Activated T-helper 9 cell treated with anti-CD3 and anti-CD28 coated beads, Interleukin-2, amount 50 U/mL, for 16 hours (primary cell): ENCODE results near the gene TAF1D.

Experiments
- DNase-seq: peaks from one replicate; pipeline ENCODE4 v3.0.0-alpha.2; 2020; ENCODE audit warnings: low read depth

TAF1D gene

GRCh38 chr11:93720522-93720921, 20.8 kb downstream of the TAF1D start:
- no peak for DNase-seq

DNA sequence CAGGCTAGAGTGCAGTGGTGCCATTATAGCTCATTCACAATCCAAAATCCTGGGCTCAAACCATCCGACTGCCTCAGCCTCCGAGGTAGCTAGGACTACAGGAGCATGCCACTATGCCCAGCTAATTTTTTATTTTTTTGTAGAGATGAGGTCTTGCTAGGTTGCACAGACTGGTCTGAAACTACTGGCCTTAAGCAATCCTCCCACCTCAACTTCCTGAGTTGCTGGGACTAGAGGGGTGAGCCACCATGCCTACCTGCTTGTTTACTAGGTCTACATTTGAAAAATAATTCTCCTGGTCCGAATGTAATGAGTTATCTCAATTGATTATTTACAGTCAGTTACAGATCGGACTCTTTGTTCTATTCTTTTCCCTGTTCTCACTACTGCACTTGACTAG, 22.0 kb downstream of the TAF1D start:
- DNase-seq: no peak

GRCh38 chr11:93718057-93718563, 23.2 kb downstream of the TAF1D start:
- DNase-seq: no peak

GRCh38 chr11:93717501-93717900, 23.8 kb downstream of the TAF1D start:
- DNase-seq: no peak

DNA sequence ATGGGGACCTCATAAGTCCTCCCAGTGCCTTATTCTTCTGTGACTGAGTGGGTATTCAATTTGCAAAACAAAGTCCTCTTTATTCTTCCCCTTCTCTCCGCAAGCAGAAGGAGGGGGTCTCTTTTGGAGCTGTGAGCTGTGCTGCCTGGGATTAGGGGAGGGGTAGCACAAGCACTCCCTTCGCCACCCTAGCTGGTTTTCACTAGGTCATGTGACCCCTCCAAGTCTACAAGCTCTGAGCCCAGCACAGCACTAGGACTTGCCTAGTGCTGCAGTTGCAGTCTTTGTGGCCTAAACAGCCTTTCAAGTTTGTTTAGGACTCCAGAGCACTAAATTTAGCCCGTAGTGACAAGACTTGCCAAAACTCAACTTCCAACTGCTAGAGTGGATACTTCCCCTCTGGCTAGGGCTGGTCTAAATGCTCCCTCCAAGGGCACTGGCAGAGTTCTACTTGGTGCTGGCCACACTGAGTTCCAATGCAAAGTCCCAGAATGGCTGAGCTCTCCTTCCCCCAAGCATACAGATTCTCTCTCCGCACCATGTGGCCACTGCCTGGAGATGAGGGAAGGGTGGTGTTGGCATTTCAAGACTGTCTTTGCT, 25.4 kb downstream of the TAF1D start:
- no peak for DNase-seq

DNA sequence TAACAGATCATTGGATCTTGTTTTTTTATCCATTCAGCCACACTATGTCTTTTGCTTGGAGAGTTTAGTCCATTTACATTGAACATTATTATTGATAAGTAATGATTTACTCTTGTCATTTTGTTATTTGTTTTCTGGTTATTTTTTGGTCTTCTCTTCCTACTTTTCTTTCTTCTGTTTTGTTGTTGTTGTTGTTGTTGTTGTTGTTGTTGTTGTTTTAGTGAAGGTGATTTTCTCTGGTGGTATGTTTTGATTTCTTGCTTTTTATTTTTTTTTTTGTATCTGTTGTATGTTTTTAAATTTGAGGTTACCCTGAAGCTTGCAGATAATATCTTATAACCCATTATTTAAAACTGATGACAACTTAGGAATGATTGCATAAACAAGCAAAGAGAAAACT, 28.6 kb downstream of the TAF1D start:
- no peak for DNase-seq

- no peak for DNase-seq
Observed at GRCh38 chr11:93710239-93710638, 31.1 kb downstream of the TAF1D start.

DNA sequence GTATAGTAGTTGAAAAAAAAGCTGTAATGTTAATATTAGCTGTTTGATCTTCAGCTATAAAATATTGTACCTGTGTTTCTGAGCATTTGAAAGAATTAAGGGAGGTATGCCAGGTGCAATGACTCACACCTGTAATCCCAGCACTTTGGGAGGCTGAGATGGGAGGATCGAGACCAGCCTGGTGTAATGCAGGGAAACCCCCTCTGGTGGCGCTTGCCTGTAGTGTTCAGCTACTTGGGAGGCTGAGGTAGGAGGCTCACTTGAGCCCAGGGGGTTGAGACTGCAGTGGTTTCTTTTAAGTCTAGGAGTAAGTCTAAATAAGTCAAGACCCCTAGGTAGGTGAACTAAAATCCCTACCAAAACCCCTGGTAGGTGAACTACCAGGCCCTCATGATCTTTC, 37.1 kb downstream of the TAF1D start:
- DNase-seq: no peak

DNA sequence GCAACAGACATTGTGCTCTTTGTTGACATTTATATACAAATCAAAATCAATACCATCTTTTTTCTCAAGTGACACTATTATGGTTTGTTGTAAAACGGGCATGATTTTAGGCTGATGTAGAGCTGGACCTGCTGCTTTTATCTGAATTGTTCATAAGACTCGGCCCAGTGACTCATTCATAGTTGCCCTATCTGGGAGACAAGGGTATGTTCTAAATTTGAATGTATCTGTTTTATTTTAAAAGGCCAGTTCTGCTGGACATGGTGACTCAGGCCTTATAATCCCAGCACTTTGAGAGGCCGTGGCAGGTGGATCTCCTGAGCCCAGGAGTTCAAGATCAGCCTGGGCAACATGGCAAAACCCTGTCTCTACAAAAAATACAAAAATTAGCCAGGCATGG, 40.5 kb downstream of the TAF1D start:
- DNase-seq: no peak

DNA sequence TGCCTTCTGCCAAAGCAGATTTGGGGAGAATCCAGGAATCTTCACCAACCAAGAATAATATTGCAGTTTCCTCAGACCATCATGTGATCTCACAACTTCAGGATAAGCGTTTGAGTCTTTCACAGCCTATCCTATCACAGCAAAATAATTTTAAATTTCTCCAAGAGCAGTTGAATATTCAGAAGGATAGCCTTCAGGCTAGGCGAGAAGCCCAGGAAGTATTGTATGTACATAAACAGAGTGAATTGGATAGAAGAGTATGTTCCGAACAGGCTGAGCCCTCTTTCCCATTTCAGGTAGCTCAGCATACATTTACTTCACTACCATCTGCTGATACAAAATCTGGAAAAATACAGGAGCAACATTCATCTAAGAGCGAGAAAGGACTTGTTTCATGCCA, 43.7 kb downstream of the TAF1D start:
- no peak for DNase-seq

DNA sequence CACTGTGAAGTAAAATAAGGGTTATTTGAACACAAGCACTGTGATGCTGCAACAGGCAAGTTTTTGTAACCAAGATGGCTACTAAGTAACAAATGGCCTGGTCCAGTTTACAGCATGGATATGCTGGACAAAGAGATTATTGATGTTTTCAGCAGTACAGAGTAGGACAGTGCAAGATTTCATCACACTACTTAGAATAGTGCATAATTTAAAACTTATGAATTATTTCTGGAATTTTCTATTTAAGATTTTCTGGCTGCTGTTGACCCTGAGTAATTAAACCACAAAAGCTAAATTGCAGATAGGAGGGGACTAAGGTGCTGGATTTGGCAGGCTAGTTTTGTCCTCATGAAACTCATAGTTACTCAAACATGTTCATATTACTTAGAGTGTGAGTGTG, 46.7 kb downstream of the TAF1D start:
- DNase-seq: no peak

DNA sequence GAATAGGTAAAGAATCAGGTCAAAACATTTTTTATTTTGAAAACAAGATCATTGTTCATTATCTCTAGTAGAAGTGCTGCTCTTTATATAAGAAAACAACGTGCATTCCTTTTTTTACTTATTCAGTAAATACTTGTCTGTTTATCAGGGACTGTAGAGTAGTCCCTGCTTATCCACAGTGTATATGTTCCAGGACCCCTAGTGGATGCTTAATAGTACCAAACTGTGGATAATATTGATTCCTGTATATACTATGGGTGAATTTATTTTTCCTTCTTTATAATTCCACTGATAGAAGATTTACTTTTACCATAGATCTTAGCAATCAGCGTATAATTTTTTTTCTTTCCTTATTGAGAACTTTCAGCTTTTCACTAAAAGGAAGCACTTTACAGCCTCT, 47.2 kb downstream of the TAF1D start:
- no peak for DNase-seq

DNA sequence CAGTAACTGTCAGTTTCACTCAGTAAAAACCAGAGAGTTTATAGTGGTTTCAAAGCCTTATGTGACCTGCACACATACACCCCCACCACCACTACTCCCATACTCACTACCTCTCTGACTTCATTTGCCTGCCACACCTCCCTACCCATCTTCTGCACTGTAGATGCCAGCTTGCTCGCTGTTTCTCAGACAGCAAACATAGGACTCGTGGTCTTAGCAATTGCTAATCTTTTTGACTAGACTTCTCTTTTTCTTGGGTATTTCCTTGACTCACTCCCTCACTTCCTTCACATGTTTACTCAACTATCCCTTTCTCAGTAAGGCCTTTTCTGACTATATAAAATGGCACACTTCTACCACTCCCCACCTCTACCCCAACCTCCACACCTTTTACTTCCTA, 52.1 kb downstream of the TAF1D start:
- DNase-seq: no peak

GRCh38 chr11:93686812-93687211, 54.5 kb downstream of the TAF1D start:
- no peak for DNase-seq

GRCh38 chr11:93686226-93686625, 55.1 kb downstream of the TAF1D start:
- DNase-seq: no peak
